Amniotic stem cell (primary cell): ENCODE data around the gene SPSB1.
"Not testable (repeated sequence)": the region's sequence is repeated elsewhere in the genome, so short reads cannot be mapped to it uniquely, and the experiment has no call there.

Experiments
- DNase-seq: peaks from one replicate; lab custom pipeline; 2025; lab: John Stamatoyannopoulos, UW

The SPSB1 gene

GRCh38 chr1:9367806-9368205, 75.1 kb downstream of the SPSB1 start:
- no peak for DNase-seq

DNA sequence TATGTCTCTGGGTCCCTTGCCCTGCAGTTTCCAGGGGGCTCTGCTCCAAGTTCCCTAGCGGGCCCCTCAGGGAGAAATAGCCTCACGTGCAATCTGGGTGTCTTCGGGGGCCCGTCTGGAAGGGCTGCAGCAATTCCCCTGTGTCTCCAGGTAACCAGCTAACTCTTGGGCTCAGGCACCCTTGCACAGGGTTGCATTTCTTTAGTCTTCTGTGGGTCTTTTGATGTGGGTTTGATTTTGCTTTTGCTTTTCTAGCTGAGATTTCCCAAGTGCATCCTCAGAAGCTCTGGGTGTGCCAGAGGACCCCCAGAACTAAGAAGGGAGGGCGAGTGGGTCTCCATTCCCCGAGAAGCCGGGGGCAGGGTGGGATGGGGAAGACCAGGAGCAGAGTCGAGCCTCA, 75.7 kb downstream of the SPSB1 start:
- no peak for DNase-seq

DNA sequence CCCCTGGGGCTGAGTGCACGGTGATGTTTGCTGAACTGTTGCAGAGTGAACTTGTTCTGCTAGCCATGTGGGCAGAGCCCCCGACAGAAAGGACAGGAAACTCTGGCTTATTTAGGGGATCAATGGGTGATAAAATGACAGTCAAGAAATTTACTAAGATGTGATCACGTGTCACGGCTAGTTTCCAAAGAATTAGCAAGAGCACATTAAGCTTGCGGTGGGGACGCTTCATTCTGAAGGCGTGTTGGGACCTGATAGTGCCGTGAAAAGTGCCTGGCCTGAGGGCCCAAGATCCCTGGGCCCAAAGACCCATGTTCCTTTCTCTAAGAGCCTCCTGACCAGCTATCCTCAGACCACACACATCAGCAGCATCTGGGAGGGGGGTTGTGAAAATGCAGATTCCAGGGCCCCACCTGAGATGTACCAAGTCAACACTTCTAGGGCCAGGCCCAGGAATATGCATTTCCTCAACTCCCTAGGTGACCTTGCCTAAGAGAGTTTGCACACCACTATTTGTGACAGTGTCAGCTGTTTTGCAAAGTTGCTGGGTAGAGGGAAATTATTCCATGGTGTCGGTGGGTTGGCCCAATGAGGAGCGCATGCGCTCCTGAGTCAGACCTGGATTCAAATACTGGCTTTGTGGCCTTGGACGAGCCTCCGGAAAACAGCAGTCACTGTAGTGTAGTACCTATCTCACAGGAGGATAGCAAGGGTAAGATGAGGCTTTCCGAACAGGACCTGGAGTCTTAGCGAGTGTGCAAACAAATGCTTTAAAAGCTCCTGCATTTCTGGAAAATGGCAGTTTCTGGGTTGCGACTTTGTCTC, 77.5 kb downstream of the SPSB1 start:
- DNase-seq: no peak

DNA sequence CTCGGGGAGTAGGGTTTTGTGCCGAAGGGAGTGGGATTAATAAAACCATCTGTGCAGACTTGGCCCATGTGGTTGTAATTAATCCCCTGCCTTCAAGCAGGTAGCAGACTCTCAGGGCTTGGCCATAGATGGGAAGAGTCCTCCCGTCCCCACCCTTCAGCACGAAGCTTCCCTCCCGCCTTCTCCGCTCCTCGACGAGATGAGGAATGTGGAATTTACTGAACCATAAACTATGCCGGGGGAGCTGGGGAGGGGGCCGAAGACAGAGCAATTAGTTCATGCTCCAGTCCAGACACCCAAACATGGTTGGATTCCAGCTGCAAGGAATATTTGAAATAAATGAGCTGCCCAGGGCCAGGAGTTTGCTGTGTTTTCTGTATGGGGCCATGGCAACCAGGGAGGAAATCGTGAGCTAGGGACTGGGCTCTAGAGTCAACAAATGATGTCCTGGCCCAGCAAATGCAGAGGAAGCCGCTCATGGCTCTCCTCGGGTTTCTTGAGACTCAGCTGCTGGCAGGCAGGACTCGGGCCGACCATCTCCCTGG, 78.8 kb downstream of the SPSB1 start:
- peak; percentile 74 for DNase-seq

DNA sequence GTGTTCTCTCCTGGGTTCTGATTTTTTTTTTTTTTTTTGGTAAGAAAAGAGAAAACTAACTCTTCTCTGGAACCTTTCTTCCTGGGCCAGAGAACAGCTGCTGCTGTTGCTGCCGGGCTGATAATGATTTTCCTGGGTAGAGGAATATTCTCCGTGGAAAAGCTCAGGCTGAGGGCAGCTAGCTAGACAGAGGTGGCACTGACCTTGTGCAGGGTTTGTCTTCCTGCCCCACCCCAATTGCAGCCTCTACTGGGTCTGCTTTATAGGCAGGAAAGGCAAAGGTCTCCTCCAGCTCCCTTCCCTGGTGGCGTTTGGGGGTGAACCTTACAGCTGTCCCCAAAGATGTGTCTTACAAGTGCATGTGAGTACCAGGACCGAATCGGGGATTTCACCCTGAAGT, 79.3 kb downstream of the SPSB1 start:
- DNase-seq: no peak

DNA sequence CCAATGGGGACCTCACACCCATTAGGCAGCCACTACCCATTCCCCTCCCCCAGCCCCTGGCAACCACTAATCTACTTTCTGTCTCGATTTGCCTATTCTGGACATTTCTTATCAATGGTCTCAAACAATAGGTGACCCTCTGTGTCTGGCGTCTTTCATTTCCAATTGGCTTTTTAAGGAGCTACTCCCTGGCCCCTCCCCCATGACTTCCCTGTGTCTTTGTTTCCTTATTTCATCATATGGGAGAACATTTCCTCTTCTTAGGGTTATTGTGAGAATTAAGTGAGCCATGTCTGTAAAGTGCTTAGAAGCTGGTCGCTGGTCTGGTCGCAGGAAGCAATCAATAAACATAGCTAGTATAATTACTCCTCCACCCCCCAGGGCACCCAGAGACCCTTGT, 80.9 kb downstream of the SPSB1 start:
- no peak for DNase-seq

DNA sequence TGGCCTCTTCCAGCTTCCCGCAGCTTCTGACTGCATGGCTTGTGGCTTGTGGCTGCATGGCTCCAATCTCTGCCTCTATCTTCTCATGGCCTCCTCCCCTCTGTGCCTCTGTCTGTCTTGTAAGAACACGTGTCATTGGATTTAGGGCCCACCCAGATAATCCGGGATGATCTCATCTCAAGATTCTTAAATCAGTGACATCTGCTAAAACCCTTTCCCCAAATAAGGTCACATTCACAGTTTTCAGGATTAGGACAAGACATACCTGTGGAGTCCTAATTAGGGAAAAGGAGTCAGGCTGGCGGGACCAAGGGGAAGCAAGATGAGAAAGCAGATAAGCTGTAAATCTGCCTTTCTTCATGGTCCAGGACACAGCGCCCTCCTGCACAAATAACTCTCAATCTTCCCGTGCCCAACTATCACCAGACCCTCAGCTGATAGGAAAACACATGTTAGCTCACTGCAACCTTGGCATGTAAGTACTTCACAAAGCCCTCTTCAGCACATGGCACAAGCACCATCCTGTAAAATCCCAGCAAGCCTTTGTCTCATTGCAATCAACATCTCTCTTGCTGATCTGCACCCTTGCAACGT, 82.2 kb downstream of the SPSB1 start:
- no peak for DNase-seq

DNA sequence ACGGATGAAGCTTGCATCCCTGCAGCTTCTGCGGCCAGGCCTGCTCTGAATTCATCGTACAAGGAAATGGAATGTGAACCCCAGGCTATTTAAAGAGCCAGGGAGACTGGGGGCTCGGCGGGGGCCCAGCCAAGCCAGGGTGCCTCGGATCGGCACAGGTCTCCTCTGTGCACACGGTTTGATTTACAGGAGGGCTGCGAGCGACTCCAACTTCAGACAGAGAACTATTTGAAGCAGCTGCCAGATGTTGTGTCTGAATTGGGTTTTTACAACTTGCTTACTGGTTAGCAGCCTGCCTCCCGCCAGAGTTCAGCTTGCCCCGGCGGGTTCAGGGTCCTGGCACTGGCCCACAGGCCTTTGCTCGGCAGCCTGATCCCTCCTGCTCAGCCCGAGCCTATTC, 83.2 kb downstream of the SPSB1 start:
- DNase-seq: no peak

DNA sequence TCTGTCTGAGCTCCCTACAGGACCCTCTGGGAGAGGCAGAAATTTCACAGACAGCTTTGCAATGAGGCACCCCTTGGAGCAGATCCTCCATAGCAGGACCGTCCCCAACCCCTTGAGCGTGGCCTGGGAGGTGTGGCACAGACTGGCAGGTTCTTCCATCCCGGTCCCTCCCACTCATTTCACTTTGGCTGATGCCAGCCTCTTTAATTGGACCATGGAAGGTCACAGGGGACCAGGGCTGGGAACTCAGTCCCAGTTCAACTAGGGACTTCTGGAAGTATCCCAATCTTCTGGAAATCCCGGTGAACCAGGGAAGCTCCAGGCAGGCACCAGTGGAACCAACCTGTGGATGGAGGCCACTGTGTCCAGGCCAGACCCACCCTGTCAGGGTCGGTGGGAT, 83.7 kb downstream of the SPSB1 start:
- no peak for DNase-seq

DNA sequence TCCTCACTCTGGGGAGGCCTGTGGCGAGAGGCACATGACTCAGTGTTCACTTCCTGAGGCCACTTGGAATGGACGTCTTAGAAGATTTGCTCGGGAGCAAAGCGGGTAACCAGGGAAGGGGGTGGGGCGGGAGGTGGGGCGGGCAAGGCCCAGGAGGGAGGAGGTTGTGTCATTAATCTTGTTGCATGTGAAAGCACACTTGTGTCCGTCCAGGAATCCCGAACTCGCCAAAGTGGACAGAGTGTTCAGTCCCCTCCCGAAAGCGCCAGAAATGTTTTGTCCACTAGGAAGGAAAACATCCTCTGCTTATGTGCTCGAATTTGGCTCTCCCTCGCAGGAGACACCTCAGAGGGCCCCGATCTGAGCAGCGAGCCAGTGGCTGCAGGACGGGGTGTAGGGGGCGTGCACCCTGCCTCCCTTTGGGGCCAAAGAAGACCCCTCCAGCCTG, 84.2 kb downstream of the SPSB1 start:
- no peak for DNase-seq

DNA sequence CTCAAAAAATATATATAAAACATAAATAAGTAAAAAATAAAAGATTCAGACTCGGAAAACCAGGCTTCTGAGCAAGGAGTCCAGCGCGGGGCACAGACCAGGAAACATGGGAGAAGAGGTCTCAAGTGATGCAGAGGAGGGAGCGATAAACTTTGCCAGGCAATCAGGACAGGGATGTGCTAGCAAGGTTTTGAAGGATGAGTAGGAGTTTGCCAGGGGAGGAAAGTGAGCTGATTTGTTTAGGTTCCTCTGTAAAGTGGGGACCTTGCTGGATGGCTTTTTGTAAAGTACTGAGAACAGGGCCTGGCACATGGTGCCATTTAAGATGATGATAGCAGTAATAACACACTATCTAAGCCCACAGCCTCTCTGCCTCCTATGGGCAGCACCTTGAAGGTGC, 86.1 kb downstream of the SPSB1 start:
- DNase-seq: no peak

- no peak for DNase-seq
These were observed 88.0 kb downstream of the SPSB1 start for GRCh38 chr1:9380711-9381110.

- no peak for DNase-seq
These were observed 90.2 kb downstream of the SPSB1 start for GRCh38 chr1:9382643-9383491.

- DNase-seq: no peak
These were observed 91.4 kb downstream of the SPSB1 start for GRCh38 chr1:9384128-9384527.

DNA sequence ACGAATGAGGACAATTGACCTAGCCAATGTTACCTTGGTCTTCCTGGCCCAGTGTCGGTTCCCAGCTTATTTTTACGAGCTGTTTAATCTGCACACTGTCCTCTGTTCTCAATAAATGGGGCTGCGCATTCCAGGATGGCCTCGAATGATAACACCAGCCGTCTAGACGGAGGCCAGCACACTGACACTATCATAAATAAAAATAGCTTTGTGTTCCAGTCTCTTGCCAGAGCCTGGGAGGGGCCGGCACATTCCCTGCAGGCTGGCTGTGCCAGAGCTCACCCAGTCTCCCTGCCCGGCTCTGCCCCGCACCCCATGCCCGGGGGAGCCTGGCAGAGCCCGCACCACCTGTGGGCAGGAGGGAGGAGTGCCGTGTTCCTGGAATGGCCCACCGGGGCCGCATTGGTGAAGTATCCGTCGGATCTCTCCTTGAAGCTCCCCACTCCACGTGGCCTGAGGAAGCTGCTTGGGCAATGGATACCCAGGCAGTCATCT, 92.1 kb downstream of the SPSB1 start:
- no peak for DNase-seq

- DNase-seq: not testable (repeated sequence)
These were observed 92.7 kb downstream of the SPSB1 start for GRCh38 chr1:9385392-9385791.

GRCh38 chr1:9385801-9386573, 93.3 kb downstream of the SPSB1 start:
- no peak for DNase-seq

- DNase-seq: no peak
These were observed 95.9 kb downstream of the SPSB1 start for GRCh38 chr1:9388335-9389180.

DNA sequence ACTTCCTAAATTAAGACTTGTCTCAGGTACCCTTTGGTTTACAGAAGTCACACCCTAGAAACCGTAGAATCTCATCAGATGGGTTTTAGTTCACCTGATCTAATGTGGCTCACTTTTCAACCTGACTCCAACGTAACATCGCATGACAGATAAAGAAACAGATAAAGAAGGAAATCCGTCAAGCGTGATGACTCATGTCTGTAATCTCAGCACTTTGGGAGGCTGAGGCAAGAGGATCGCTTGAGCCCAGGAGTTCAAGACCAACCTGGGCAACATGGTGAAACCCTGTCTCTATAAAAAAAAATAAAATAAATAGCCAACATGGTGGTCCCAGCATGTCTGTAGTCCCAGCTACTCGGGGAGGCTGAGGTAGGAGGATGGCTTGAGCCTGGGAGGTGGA, 97.3 kb downstream of the SPSB1 start:
- DNase-seq: no peak

DNA sequence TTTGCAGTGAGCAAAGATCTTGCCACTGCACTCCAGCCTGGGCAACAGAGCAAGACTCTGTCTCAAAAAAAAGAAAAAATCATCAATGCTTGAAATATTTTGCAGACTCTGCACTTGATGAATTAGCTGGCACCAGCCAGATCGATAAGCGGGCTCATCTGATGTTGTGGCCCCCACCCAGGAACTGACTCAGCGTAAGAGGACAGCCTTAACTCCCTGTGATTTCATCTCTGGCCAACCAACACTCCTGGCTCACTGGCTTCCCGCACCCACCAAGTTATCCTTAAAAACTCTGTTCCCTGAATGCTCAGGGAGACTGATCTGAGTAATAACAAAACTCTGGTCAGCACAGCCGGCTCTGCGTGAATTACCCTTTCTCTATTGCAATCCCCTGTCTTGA, 98.9 kb downstream of the SPSB1 start:
- no peak for DNase-seq

- no peak for DNase-seq
These were observed 101.3 kb downstream of the SPSB1 start for GRCh38 chr1:9394010-9394409.
